OCI-M1 (cell line): ENCODE results near the gene SLC29A1.
"Not testable (repeated sequence)": the region's sequence is repeated elsewhere in the genome, so short reads cannot be mapped to it uniquely, and the experiment has no call there.

Experiments used
- DNase-seq: peaks from one replicate; lab custom pipeline; 2025; lab: John Stamatoyannopoulos, UW

The SLC29A1 gene

GRCh38 chr6:44222486-44223318 is 693 bp upstream of the SLC29A1 start:
- DNase-seq = no peak

- peak; percentile 89 for DNase-seq
These were observed 902 bp downstream of the SLC29A1 start for GRCh38 chr6:44224029-44224964.

- DNase-seq = no peak
These were observed 1.5 kb downstream of the SLC29A1 start for GRCh38 chr6:44224965-44225305.

GRCh38 chr6:44225579-44226325 is 2.4 kb downstream of the SLC29A1 start:
- DNase-seq = peak; percentile 90

DNA sequence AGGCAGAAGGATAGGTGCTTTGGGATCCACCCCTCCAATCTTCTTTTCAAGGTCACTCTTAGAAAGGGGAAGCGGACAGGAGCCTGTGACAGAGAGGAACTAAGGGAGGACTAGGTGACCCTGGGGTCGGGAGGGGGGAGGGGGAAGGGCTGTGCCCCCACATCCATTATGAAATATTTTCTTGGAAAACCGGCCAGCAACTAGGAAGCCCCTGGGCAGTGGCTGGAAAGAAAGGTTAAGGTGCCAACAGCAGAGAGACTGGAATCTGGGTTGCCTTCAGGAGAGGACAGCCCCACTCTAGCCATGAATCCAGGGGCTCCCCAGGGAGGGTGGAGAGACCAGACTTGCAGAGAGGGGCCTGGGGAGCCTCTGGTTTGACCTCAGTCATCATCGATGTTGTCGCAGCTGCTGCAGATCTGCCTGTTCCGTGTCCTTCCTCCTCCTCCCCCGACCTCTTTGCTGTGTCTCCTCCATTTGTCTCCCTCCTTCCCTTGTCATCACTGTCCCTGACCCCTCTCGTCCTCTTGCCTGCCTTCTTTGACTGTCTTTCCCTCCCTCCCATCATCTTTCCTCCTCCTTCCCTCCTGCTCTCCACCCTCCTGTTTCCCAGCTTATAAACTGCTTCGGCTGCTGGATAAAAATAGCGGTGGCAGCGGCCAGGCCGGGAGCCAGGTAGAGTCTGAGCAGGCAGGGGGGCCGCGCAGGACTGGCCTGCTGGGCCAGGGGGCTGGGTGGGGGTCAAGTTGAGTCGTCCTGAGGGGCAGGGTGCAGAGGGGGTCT is 3.2 kb downstream of the SLC29A1 start:
- peak; percentile 72 for DNase-seq

DNA sequence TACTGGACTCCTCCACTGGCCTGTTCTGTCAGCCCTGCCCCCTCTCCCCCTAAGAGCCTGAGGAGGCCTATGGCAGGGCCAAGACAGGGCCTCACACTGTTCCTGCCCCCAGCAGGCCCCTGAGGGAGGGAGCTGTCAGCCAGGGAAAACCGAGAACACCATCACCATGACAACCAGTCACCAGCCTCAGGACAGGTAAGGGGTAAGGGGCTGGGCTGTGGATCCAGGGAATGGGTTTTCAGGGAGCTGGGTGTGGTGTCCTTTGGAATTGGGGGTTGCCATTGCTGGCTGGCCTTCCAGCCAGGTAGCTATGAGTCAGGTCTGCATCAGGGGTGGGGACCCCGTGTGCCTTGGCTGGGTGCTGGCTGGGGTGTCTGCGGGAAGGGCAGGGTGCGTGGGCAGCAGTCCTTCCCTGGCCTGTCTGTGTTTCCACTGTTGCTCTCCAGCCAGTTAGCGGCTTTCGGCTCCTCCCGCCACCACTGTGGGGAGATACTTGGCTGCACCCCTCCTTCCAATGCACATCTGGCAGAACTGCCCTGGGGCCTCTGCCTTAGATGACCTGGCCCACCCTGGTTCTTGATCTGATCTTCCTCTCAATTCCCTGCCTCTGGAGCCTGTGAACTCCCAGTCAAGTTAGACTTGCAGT is 3.9 kb downstream of the SLC29A1 start:
- no peak for DNase-seq

GRCh38 chr6:44228031-44228430 is 4.6 kb downstream of the SLC29A1 start:
- DNase-seq = no peak

- DNase-seq = no peak
These were observed 5.0 kb downstream of the SLC29A1 start for GRCh38 chr6:44228433-44228832.

DNA sequence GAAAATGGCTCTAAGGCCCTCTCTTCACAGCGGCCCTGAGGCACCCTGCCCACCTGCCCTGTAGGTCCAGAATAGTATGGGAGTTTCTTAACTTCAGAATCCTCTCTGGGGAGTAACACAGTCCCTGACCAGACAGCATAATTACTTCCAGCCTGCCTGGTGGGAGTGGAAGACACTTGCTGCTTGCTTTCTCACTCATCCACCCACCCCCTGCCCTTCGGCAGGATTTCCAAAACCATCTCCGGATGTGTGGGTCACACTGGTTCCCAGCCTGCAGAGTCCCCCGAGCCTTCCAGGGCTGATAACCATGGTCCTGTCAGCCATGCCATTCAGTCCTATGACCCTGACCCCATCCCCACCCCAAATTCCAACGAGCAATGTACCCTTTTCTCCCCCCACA is 5.4 kb downstream of the SLC29A1 start:
- no peak for DNase-seq

DNA sequence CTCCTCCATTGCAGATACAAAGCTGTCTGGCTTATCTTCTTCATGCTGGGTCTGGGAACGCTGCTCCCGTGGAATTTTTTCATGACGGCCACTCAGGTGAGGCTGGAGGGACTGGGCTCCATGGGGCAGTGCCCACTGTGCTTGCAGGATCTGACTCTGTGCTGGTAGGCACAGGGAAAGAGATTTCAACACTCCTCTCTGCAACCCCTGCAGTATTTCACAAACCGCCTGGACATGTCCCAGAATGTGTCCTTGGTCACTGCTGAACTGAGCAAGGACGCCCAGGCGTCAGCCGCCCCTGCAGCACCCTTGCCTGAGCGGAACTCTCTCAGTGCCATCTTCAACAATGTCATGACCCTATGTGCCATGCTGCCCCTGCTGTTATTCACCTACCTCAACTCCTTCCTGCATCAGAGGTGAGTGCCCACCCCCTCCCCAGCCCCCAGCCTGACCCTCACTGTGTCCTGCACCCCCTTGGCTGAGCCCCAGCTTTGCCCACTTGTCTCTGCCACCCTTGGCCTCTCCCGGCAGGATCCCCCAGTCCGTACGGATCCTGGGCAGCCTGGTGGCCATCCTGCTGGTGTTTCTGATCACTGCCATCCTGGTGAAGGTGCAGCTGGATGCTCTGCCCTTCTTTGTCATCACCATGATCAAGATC is 6.1 kb downstream of the SLC29A1 start:
- DNase-seq = no peak

DNA sequence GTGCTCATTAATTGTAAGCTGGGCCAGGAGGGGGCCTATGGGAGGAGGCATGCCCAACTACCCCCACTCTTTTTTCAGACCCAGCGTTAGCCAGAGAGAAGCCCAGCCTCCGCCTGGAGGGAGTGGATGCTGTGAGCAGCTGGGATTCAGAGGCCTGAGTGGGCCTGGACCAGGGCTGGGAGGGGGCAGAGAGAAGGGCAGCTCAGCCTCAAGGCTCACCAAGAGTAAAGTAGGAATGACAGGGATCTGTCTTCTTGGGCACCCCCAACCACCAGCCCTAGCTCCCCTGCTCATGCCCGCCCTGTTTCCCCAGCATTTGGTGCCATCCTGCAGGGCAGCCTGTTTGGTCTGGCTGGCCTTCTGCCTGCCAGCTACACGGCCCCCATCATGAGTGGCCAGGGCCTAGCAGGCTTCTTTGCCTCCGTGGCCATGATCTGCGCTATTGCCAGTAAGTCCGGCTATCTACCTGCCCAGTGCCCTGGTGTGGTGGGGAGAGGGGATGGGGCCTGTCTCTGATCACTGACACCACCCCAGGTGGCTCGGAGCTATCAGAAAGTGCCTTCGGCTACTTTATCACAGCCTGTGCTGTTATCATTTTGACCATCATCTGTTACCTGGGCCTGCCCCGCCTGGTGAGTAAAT is 6.8 kb downstream of the SLC29A1 start:
- DNase-seq = no peak

GRCh38 chr6:44231426-44231825 is 8.0 kb downstream of the SLC29A1 start:
- not testable (repeated sequence) for DNase-seq

DNA sequence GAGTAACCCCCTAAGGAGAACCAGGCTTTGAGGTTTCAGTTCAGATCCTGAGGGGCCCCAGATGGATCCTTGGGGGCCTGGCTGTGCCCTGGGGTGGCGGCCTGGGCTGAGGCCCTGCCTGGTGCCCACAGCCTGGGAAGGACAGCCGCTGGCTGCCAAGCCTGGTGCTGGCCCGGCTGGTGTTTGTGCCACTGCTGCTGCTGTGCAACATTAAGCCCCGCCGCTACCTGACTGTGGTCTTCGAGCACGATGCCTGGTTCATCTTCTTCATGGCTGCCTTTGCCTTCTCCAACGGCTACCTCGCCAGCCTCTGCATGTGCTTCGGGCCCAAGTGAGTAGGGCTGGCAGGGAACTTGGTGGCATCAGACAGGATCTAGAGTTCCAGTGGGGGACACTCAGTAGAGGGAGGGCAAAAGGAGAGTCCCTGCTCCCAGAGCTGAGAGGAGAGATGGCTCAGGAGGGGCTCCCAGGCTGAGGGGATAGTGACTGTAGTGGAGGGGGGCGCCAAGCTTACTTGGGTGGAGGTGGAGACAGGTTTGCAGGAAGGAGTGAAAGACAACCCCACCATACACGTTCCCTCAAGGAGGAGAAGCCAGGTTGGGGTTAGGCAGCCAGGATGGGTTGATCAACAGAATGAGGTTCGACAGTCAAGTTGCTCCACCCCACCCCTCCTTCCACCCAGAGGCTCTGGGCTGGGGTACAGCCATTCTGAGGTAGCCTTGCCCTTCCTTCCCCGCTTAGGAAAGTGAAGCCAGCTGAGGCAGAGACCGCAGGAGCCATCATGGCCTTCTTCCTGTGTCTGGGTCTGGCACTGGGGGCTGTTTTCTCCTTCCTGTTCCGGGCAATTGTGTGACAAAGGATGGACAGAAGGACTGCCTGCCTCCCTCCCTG is 9.5 kb downstream of the SLC29A1 start:
- DNase-seq = no peak

GRCh38 chr6:44233567-44234100 is 10.2 kb downstream of the SLC29A1 start:
- no peak for DNase-seq

DNA sequence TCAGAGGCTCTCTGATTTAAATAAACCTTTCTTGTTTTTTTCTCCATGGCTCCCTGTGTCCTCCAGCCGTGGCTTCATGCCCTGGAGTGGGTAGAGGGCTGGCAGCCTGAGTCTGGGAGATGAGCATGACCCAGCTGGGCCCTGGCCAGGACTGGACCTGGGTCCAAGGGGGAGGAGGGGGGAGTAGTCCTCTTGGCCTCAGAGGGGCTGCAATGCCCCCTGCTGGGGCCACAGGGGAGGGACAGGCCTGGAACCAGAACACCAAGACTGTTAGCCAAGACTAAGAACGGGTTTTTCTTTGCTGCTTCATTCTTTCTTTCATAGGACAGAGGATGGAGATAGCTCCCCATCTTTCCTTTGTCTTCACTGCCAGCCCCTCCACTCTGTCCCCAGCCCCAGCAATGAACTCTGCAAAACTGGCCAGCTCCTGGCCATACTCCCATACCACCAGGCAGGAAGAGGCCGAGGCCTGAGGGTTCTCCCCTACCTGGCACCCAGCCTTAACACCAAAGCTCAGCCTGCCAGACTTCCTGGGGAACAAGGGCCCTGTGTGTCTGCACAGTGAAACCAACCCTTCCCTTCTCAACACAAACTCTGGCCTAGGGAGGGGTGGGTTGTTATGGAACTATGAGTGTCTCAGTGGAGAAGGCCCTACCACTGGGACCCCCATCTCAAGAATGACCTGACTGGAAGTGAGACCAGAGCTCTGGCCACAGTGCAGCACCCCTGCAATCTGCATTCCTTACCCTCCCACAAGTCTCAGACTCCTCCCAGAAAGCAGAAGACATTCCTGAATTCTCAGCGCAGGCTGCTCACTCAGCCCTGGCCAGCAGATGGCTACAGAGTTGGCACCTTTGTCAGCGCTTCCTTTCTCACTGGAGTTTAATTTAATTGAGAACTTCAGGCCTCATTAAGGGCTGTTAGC is 11.0 kb downstream of the SLC29A1 start:
- peak; percentile 73 for DNase-seq

DNA sequence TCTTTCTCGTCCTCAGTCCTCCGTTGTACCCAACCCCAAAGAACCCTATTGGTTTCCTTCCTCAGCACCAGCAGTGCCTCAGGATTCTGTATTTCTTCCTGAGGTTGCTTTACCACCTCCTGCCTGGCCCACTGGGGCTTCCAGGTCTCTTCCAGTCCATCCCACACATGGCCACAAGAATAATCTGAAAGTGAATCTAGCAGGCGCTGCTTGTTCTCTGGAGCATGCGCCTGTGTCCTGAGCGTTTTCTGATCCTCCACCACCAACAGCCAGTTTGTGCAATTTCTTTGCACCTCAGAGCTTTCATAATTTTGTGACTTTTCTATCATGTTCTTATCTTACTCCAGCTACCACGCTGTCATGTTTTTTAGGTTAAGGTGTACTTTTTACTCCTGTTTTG is 11.9 kb downstream of the SLC29A1 start:
- no peak for DNase-seq

DNA sequence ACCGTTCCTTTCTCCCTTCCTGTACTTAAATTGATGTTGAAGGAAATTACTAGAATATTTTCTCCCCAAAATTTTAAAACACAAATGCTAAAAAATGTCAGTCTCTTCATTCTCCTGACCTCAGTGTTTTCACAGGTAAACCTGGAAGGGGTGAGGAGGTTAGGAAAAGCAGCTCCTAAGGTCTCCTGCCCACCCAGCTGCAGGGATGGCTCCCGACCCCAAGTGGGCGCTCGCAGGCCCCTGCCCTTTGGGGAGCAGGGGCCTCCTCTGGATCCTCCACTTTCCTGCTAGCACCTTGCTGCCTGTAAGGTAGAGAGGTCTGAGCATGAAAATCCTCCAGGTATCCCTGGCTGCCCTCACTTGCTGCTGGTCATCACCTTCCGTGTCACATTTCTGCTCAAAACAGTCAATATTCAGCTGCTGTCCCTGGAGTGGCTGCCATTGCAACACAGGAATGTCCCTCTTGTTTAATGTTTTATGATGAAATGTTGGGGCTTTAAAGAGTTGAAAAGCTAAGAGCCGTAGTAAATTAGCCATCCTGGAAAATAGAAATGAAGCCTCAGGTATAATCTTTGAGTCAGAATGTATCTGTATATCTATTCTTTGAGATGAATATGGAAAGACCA is 12.6 kb downstream of the SLC29A1 start:
- no peak for DNase-seq
